DMS 273 treated with DMSO at 0.1 percent for 48 hours (cell line): Measurements from ENCODE around the gene LRRTM3.

Experiments used
- DNase-seq: peaks from one replicate; lab custom pipeline; 2025; lab: John Stamatoyannopoulos, UW

The LRRTM3 gene

GRCh38 chr10:66925896-66926715 is at the start of gene LRRTM3:
LRRTM3 (plus strand) TSS chr10:66926036.
- DNase-seq: peak; percentile 15

DNA sequence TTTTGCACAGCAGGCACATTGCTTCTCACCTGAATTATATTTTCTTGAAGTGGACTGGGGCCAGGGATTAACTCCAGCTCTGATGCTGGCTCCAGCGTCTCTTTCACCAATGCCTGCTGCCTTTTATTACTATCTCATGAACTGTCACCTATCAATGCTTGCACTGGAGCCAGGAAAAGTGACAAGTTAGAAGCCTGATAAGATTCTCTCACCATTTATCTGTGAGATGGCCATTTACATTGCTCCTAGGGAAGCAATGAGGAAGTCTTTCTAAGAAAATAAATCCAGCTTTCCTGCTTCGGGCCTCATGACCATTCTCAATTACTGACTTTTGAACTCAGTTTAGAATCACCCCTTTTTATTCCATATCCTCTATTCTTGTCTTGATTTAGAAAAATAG is 48.5 kb upstream of the LRRTM3 start:
- no peak for DNase-seq

GRCh38 chr10:66880292-66880691 is 45.5 kb upstream of the LRRTM3 start:
- no peak for DNase-seq

DNA sequence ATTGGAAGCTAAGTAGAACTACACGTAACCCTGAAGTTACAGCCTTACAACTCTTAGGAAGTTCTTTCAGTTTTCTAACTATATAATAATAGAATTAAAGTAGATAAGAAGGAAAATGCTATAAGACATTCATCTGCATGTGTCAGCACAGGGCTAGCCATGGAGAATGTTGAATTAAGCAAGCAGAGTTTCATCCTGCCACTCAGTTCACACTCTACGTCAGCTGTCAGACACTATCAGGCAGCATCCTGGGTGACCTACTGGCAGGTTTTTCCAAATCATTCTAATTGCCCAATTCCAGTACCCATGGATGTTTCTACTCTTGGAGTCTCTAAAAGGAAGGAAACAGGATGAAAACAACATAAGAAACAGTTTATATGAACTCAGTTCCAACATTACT is 45.0 kb upstream of the LRRTM3 start:
- DNase-seq: no peak

DNA sequence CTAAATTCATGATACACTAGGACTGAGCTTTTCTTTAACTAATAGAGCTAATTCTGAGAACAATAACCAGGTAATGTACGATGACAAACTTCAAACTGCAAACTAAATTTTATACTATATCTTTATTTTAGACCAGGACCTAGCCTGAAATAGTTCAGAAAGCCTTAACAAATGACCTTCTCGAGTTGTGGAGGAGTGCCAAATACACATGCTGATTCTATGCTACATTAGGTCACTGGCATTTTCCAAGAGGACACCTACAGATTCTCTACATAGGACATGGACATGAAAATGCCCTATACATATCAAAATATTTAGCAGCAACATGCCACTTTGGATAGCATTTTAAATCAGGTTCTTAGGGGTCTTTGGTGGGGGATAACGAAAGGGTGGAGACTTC is 44.0 kb upstream of the LRRTM3 start:
- DNase-seq: no peak

DNA sequence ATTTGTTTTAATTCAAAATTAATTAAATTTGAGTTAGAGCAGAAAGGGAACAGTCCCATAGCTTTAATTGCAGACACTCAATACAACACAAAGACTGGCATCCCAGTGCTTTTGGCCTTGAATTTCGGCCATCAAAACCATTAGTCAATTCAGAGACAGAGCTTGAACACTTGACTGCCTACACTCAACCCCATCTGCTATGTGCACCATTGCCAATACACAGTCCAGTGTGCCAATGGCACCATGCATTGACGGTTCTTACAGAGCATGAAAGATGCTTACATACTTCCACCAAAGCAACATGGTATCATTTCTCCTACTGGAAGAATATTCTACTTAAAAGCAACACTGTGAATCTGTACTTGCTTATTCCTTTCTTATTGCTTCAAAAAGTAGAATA is 43.6 kb upstream of the LRRTM3 start:
- DNase-seq: no peak

DNA sequence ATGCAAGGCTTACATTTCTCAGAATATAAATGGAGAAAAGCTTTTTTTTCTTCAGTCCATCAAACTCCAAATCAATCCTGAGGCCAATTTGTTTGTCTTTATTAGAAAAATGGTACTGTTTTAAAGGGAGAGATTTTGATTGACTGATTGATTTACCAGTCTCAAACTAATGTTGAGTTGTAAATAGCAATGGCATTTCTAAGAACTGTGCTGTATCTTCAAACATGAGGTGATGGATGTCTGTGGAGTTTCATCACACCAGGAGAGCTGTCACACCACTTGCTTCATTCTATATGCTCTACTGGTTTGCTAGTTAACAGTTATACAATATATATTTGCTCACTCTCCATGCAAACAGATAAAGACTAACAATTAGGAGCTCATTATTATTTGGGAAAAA is 39.0 kb upstream of the LRRTM3 start:
- DNase-seq: no peak

- DNase-seq: no peak
Measured at GRCh38 chr10:66888237-66888636, 37.6 kb upstream of the LRRTM3 start.

- no peak for DNase-seq
Measured at GRCh38 chr10:66892871-66893270, 33.0 kb upstream of the LRRTM3 start.

DNA sequence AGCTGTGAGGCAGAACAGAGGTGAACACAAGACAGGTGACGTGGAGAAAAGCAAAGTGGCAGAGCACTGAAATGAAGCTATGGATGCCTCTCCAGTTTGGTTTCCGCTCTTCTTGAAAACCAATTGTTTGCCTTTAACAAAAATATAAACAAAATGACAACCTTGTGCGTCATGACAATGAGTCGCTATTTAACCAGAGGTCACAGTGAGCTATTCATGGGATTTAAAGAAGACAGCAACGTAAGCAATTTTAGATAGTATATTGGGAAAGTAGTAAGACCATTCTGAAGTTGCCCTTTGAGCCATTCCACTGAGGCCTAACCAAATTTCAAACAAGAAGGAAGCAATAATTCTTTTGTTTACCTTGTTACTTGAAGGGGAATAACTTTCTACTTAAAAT is 15.2 kb upstream of the LRRTM3 start:
- DNase-seq: no peak

DNA sequence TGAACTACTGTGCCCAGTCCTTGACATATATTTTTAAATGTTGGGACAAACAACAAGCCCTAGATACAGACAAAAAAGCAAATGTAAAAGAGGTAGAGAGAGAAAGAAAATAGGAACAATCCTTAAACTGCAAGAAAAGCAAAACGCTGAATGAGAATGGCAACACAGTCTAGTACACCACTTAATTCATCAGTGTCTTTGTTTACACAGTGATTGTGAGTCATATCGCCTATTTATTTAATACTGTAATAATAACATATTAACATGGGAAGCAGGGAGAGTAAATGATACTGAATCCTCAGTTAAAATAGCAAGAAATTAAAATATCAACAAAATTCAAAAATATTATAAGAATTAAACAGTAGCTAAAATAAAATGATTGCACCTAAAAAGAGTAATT is 9.8 kb upstream of the LRRTM3 start:
- DNase-seq: no peak

DNA sequence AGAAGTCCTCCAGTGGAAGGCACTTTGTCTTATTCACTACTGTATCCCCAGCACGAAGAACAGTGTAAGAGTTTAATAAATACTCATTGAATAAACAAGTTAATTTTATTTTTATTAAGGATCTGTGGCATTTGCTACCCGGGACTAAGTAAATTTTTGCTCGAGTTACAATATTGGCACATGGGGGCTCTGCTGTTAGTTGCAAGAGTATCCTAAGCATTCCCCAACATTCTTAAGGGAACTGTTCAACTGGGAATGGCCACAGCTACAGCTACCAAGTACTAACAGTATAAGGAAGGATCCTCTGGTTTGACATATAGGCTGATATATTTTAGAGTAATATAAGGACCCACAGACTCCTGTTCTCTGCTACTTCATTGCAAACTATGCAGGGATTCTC is 8.7 kb upstream of the LRRTM3 start:
- DNase-seq: no peak

GRCh38 chr10:66919248-66919647 is 6.6 kb upstream of the LRRTM3 start:
- DNase-seq: no peak

DNA sequence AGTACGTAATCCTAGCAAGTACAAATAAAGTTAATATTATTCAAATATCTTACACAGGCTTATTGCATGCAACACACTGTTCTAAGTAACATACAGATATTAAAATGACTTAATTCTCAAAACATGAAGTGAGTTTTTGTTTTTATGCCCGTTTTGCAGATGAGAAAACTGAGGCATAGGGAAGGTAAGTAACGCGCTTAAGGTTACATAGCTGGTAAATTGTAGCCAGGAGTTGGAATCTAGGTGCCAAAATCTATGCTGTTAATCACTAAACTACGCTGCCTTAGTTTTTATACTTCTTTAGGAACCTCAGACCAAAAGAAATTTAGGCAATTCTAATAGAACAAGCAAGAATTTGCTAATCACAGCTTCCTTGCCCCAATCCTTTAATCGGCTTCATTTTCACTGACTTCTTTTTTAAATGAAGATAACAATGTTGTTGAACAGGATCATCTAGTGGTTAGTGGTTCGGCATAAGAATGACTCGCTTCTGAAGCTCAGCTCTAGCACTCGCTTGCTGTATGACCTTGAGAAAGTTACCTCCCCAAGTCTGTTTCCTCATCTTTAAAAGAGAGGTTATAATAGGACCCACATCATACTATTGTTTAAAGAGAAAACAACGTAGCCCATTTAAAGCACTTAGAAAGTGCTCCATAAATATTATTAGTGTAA is 1.0 kb upstream of the LRRTM3 start:
- DNase-seq: no peak

- no peak for DNase-seq
Measured at GRCh38 chr10:66925373-66925772, 463 bp upstream of the LRRTM3 start.

GRCh38 chr10:66926841-66927240 is 1.0 kb downstream of the LRRTM3 start:
- no peak for DNase-seq

GRCh38 chr10:66927251-66927935 is 1.6 kb downstream of the LRRTM3 start:
- no peak for DNase-seq

GRCh38 chr10:66927971-66928770 is 2.3 kb downstream of the LRRTM3 start:
- no peak for DNase-seq

- DNase-seq: no peak
Measured at GRCh38 chr10:66928776-66929175, 2.9 kb downstream of the LRRTM3 start.

GRCh38 chr10:66929375-66929774 is 3.5 kb downstream of the LRRTM3 start:
- DNase-seq: no peak

DNA sequence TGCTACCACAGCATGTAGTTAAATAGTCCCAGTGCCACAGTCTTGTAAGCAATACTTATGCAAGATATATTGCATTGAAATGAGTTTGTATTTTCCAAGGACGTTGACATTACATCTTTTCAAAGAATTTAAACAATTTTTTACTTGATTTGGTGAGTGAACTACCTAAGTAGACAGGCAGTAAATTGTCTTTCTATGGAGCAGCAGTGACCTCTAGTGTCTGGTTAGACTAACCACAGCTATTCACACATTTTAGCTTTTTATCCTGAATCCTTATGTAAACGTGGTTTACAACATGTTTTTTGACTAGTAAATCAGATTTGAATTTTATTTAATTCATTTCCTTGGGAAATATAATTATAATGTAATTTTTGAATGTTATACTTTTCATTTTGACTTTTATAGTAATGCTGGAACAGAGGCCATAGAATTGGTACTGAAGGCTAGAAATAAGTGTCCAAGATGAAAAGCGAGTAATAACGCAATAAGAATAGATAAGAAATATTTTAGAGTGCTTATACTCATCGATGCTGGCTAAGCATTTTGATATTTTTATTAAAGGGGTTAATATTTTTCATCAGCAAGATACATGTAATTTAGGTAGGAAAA is 5.6 kb downstream of the LRRTM3 start:
- DNase-seq: peak; percentile 12

- DNase-seq: no peak
Measured at GRCh38 chr10:66931949-66932343, 6.1 kb downstream of the LRRTM3 start.
